Transverse colon (tissue), 4 donors: ENCODE data around the gene RAC2. TPM values are rescaled to one million over a fixed set of nuclear protein-coding genes. Genes with fewer than 3 reads are reported as not detected.

Experiments
- DNase-seq: peaks from one replicate; pipeline ENCODE4 v3.0.0-alpha.2; 2019
- H3K27ac ChIP-seq, 4 donors: fragments of 200-600 bp; sonication (generic); 2 replicates each; pipeline ENCODE4 v1.5.1; 2016 to 2018; ENCODE audit warnings: inconsistent platforms in 4 of 4
- H3K27me3 ChIP-seq: fragments of 200-600 bp; sonication (generic); 2 replicates; pipeline ENCODE4 v1.5.1; 2017; ENCODE audit warnings: inconsistent platforms
- H3K36me3 ChIP-seq, 4 donors: fragments of 200-600 bp; sonication (generic); 2 replicates each; pipeline ENCODE4 v1.5.1; 2017 to 2019; ENCODE audit warnings: inconsistent platforms in 4 of 4
- H3K4me1 ChIP-seq, 4 donors: fragments of 200-600 bp; sonication (generic); 2 replicates each; pipeline ENCODE4 v1.5.1; 2017 to 2020; ENCODE audit warnings: inconsistent platforms in 4 of 4
- H3K4me3 ChIP-seq, 4 donors: fragments of 200-600 bp; sonication (generic); 1 replicate in 1 of 4; 2 replicates in 3 of 4; pipeline versions ENCODE4 v1.5.1 to v1.6.1; 2017 to 2019; ENCODE audit warnings: inconsistent platforms in 4 of 4
- H3K9me3 ChIP-seq, 2 donors: fragments of 200-600 bp; sonication (generic); 2 replicates each; pipeline ENCODE4 v1.5.1; 2017 to 2019; ENCODE audit warnings: inconsistent platforms in 2 of 2
- EP300 ChIP-seq: sonication (generic); formaldehyde crosslinking; IDR thresholded peaks from one replicate; pipeline ENCODE4 v1.6.1; 2017; ENCODE audit warnings: antibody characterized with exemption, low read depth
- POLR2A ChIP-seq: fragments of 450-650 bp; IDR thresholded peaks from one replicate; pipeline ENCODE4 v1.6.1; 2016; ENCODE audit warnings: antibody characterized with exemption, mild to moderate bottlenecking, moderate library complexity
- POLR2AphosphoS5 ChIP-seq, 3 donors: sonication (generic); formaldehyde crosslinking; IDR thresholded peaks; one replicate each; pipeline ENCODE4 v1.6.1; 2016; ENCODE audit warnings: antibody characterized with exemption in 3 of 3
- WGBS, 2 donors: methylation state at CpG; one replicate each; pipeline ENCODE4 v1.1.5; 2018; ENCODE audit warnings: low coverage in 1 of 2; 5-methylcytosine and 5-hydroxymethylcytosine counted together
- in situ Hi-C, 4 donors: fragments of 200-750 bp; cut with MboI; loops; one replicate each; pipeline versions ENCODE4 v1.15.0 to v1.15.1; 2017; ENCODE audit warnings: low sequenced_read_pairs in 3 of 4, low pct_ligation_motif_present in 1 of 4, low pct_unique_long_range_greater_than_20kb in 1 of 4
- intact Hi-C: fragments of 100-400 bp; cut with DNase I; formaldehyde crosslinking; loops from one replicate; pipeline ENCODE4 v1.15.1; 2023; ENCODE audit warnings: low total_unique reads
- total RNA-seq, 4 donors: library from RNA; depleted of rRNA; stranded (reverse); fragments of >200 nt; gene quantifications; one replicate each; pipeline ENCODE4 v1.1.0, GENCODE V29; 2016
- TF ChIP-seq, protein P1 (sequence below), 5 experiments: fragments of 200-600 bp in 3 of 5; fragments of 450-650 bp in 2 of 5; sonication (generic) in 3 of 5; IDR thresholded peaks; 1 replicate in 2 of 5; 2 replicates in 3 of 5; pipeline ENCODE4 v1.5.1; 2016 to 2017; ENCODE audit warnings: antibody characterized with exemption in 5 of 5, inconsistent platforms in 3 of 5, mild to moderate bottlenecking in 2 of 5, moderate library complexity in 1 of 5

The RAC2 gene
- total RNA-seq, 4 donors from 2014 or later, result 5.2 to 36.3 (median 24.0) TPM

GRCh38 chr22:37187552-37187890, 56.5 kb downstream of the RAC2 start:
- Histone ChIP-seq H3K9me3 (no peaks in the 10 kb centered on the region), H3K4me3 (peak overlapping the region in 3 of 4 donors; percentile 19 to 37 (median 27)), H3K36me3 (no peaks in the 10 kb centered on the region), H3K27me3 (no peaks in the 10 kb centered on the region), H3K27ac (peak overlapping the region; percentile 87 to 90 (median 89)), H3K4me1 (peaks cover 23 to 61% (median 40%) of the 10 kb centered on the region in 4 donors)
- intact Hi-C loops (no loop called here), in situ Hi-C loops (no loop called here)
- TF ChIP-seq POLR2A (peak; percentile 52), EP300 (no peak), POLR2AphosphoS5 (IDR thresholded peaks at IDR 0.05) (no peak)
- TF ChIP-seq, protein P1, sequence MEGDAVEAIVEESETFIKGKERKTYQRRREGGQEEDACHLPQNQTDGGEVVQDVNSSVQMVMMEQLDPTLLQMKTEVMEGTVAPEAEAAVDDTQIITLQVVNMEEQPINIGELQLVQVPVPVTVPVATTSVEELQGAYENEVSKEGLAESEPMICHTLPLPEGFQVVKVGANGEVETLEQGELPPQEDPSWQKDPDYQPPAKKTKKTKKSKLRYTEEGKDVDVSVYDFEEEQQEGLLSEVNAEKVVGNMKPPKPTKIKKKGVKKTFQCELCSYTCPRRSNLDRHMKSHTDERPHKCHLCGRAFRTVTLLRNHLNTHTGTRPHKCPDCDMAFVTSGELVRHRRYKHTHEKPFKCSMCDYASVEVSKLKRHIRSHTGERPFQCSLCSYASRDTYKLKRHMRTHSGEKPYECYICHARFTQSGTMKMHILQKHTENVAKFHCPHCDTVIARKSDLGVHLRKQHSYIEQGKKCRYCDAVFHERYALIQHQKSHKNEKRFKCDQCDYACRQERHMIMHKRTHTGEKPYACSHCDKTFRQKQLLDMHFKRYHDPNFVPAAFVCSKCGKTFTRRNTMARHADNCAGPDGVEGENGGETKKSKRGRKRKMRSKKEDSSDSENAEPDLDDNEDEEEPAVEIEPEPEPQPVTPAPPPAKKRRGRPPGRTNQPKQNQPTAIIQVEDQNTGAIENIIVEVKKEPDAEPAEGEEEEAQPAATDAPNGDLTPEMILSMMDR (IDR thresholded peaks at IDR 0.05), result no peak
- peak; percentile 55 for DNase-seq
- WGBS, 2 donors, result 13 to 18% methylated on average over 1 to 5 of the region's 5 CpGs

- Histone ChIP-seq H3K4me3 (peak overlapping the region in 1 of 4 donors; percentile 37), H3K27me3 (no peaks in the 10 kb centered on the region), H3K9me3 (no peaks in the 10 kb centered on the region), H3K27ac (peak overlapping the region; percentile 87 to 90 (median 89)), H3K4me1 (peaks cover 23 to 57% (median 38%) of the 10 kb centered on the region in 4 donors), H3K36me3 (no peaks in the 10 kb centered on the region)
- DNase-seq, result no peak
- TF ChIP-seq POLR2A (no peak), POLR2AphosphoS5 (IDR thresholded peaks at IDR 0.05) (no peak), EP300 (no peak)
- TF ChIP-seq, protein P1 (IDR thresholded peaks at IDR 0.05), result no peak
- 71 to 88% methylated on average over 3 to 4 of the region's 4 CpGs for WGBS, 2 donors
- in situ Hi-C loops, result no loop called here
- intact Hi-C loops, result no loop called here
These were observed 57.0 kb downstream of the RAC2 start for GRCh38 chr22:37186997-37187522.

DNA sequence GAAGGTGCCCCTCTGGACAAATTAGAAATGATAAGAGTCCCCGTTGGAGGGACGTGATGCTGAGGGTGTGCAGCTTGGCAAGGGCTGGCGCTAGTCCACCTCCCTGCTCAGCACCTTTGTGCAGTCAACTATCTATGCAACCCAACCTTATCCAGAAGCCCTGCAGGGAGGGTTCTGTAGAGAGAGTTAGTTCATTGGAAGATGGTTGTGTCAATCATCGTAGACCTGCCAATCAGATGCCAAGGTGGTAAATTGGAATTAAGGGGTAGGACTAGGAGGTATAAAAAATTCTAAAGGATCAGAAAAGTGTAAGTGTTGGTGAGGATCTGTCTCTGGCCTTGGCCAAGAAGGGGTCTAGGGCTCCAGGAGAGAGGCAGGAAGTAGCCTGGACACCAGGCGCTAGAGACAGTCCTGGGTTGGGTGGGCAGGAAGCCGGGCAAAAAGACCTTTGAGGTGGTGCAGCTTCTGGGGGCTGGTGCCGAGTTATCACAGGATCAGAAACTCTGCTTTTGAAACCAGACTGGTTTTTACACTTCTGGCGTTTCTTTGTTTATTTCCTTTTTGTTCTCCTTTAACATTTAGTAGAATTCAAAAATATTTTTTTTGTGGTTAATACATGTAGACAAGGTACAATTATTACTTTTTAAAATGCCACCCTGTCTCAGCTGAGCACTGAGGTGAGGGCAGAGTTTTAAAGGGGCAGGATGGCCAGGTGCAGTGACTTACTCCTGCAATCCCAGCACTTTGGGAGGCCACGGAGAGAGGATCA, 57.7 kb downstream of the RAC2 start:
- no peak overlapping the region for H3K4me3 ChIP-seq
- H3K36me3 ChIP-seq, result no peaks in the 10 kb centered on the region
- H3K27me3 ChIP-seq, result no peaks in the 10 kb centered on the region
- peaks cover 23 to 50% (median 36%) of the 10 kb centered on the region in 4 donors for H3K4me1 ChIP-seq
- in situ Hi-C loops, result no loop called here
- H3K9me3 ChIP-seq, result no peaks in the 10 kb centered on the region
- TF ChIP-seq POLR2AphosphoS5 (IDR thresholded peaks at IDR 0.05), result no peak
- TF ChIP-seq, protein P1 (IDR thresholded peaks at IDR 0.05), result no peak
- TF ChIP-seq POLR2A, result no peak
- no peak for TF ChIP-seq EP300
- peak overlapping the region; percentile 87 to 90 (median 89) for H3K27ac ChIP-seq
- 55 to 63% methylated on average over 6 to 9 of the region's 9 CpGs for WGBS, 2 donors
- DNase-seq, result no peak
- intact Hi-C loops, result no loop called here

DNA sequence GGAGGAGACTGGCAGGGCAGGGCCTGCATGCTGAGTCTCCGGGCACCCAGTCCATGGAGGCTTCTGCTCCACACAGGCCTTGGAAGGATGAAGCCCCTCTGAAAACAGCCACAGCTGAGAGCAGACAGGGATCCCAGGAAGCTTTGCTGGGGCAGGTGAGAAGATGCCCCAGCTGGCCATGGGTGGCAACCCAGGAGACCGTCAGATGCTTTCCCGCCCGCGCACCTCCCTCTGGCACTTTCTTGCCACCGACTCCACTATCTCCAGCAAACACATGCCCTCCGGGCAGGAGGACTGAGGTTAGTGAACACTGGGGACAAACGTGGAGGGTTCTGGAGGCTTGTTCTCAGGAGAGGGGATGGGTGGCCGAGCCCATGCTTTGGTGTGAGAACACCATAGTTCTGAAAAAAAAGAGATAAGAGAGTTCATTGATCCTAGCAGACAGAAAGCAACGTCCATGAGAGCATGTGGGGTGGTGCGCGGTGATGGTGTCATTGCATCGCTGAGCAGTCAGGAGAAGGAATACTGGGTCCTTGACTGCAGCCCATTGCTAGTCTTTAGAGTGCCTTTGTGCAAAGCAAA, 58.3 kb downstream of the RAC2 start:
- intact Hi-C loops, result no loop called here

More for the DNA sequence above, 58.3 kb downstream of the RAC2 start:
- H3K36me3 ChIP-seq, result no peaks in the 10 kb centered on the region
- H3K4me3 ChIP-seq, result no peak overlapping the region
- H3K4me1 ChIP-seq, result peaks cover 23 to 43% (median 34%) of the 10 kb centered on the region in 4 donors
- WGBS, 2 donors, result 42 to 81% methylated on average over 4 to 13 of the region's 13 CpGs
- no peaks in the 10 kb centered on the region for H3K27me3 ChIP-seq
- H3K9me3 ChIP-seq, result no peaks in the 10 kb centered on the region
- in situ Hi-C loops, result no loop called here
- DNase-seq, result no peak
- TF ChIP-seq POLR2A, result no peak
- TF ChIP-seq EP300, result no peak
- TF ChIP-seq, protein P1 (IDR thresholded peaks at IDR 0.05), result no peak
- no peak for TF ChIP-seq POLR2AphosphoS5 (IDR thresholded peaks at IDR 0.05)
- H3K27ac ChIP-seq, result no peak overlapping the region
